Measurements from ENCODE around the gene PARD3. TPM values are rescaled to one million over a fixed set of nuclear protein-coding genes. Genes with fewer than 3 reads are reported as not detected.

PARD3 gene
- total RNA-seq, 1 experiment from 2014 or later: 51.8 TPM

GRCh38 chr10:34200355-34200901 is 614.7 kb downstream of the PARD3 start:
- Mint-ChIP-seq H3K4me3 (no peak overlapping the region), H3K27ac (no peak overlapping the region), H3K27me3 (ENCODE audit: low read depth) (no peaks in the 10 kb centered on the region), H3K36me3 (no peaks in the 10 kb centered on the region), H3K9me3 (0 out of 2 replicates have a peak, but pooled peaks cover 6% of the 10 kb centered on the region), H3K4me1 (peaks cover 26% of the 10 kb centered on the region)
- no peak for ATAC-seq
- no peak for DNase-seq (ENCODE audit: low spot score)
- TF ChIP-seq GRHL2 (CRISPR knock-in tag; IDR thresholded peaks at IDR 0.05; ENCODE audit: insufficient replicate concordance, severe bottlenecking) (no peak), FOXK1 (CRISPR knock-in tag; IDR thresholded peaks at IDR 0.05) (no peak), JUN (CRISPR knock-in tag; IDR thresholded peaks at IDR 0.05) (no peak), NR3C1 (CRISPR knock-in tag; conservative IDR thresholded peaks at IDR 0.05; ENCODE audit: low read depth) (no peak), ZMAT4 (CRISPR knock-in tag; IDR thresholded peaks at IDR 0.05) (no peak), EMX1 (CRISPR knock-in tag; IDR thresholded peaks at IDR 0.05) (no peak), RORB (CRISPR knock-in tag; IDR thresholded peaks at IDR 0.05) (no peak), ZNF232 (CRISPR knock-in tag; IDR thresholded peaks at IDR 0.05) (no peak), ZNF138 (CRISPR knock-in tag; conservative IDR thresholded peaks at IDR 0.05) (no peak), FOXJ3 (CRISPR knock-in tag; IDR thresholded peaks at IDR 0.05; ENCODE audit: borderline replicate concordance) (no peak), MLX (CRISPR knock-in tag; IDR thresholded peaks at IDR 0.05) (no peak), SMAD4 (CRISPR knock-in tag; IDR thresholded peaks at IDR 0.05) (no peak), ETV6 (CRISPR knock-in tag; IDR thresholded peaks at IDR 0.05) (no peak), NR1H2 (CRISPR knock-in tag; IDR thresholded peaks at IDR 0.05) (no peak), ZNF423 (CRISPR knock-in tag; IDR thresholded peaks at IDR 0.05) (no peak)
- TF ChIP-seq, protein P1, sequence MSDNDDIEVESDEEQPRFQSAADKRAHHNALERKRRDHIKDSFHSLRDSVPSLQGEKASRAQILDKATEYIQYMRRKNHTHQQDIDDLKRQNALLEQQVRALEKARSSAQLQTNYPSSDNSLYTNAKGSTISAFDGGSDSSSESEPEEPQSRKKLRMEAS (CRISPR knock-in tag; IDR thresholded peaks at IDR 0.05): no peak
- TF ChIP-seq, protein P2, sequence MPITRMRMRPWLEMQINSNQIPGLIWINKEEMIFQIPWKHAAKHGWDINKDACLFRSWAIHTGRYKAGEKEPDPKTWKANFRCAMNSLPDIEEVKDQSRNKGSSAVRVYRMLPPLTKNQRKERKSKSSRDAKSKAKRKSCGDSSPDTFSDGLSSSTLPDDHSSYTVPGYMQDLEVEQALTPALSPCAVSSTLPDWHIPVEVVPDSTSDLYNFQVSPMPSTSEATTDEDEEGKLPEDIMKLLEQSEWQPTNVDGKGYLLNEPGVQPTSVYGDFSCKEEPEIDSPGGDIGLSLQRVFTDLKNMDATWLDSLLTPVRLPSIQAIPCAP (CRISPR knock-in tag; IDR thresholded peaks at IDR 0.05): no peak
- TF ChIP-seq, protein P3, sequence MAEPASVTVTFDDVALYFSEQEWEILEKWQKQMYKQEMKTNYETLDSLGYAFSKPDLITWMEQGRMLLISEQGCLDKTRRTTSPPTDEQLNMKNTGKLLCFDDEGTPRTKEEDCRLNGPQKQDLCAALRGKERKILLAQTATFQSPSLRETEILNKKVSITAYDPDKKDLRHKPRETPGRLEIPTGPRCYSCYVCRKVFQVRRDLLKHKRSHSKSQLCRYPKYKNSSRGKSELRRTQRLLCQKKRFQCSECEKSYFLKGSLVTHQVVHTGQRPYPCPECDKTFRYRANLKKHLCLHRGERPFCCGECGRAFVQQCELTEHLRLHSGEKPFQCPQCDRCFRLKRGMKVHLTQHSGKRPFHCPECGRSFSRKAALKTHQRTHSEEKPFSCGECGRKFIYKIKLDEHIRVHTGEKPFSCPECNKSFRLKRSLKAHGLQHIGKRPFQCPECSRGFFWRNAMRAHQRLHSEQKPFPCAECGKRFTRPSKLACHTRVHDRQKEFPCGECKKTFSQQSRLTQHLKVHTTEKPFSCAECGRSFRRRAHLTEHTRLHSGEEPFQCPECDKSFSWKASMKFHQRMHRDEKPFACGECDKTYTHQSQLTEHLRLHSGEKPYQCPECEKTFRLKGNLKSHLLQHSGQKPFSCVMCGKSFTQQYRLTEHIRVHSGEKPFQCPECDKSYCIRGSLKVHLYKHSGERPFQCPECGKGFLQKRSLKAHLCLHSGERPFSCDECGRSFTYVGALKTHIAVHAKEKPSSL (CRISPR knock-in tag; conservative IDR thresholded peaks at IDR 0.05): no peak
- TF ChIP-seq, protein P4, sequence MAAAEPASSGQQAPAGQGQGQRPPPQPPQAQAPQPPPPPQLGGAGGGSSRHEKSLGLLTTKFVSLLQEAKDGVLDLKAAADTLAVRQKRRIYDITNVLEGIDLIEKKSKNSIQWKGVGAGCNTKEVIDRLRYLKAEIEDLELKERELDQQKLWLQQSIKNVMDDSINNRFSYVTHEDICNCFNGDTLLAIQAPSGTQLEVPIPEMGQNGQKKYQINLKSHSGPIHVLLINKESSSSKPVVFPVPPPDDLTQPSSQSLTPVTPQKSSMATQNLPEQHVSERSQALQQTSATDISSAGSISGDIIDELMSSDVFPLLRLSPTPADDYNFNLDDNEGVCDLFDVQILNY (CRISPR knock-in tag; IDR thresholded peaks at IDR 0.05): no peak
- TF ChIP-seq, protein P5, sequence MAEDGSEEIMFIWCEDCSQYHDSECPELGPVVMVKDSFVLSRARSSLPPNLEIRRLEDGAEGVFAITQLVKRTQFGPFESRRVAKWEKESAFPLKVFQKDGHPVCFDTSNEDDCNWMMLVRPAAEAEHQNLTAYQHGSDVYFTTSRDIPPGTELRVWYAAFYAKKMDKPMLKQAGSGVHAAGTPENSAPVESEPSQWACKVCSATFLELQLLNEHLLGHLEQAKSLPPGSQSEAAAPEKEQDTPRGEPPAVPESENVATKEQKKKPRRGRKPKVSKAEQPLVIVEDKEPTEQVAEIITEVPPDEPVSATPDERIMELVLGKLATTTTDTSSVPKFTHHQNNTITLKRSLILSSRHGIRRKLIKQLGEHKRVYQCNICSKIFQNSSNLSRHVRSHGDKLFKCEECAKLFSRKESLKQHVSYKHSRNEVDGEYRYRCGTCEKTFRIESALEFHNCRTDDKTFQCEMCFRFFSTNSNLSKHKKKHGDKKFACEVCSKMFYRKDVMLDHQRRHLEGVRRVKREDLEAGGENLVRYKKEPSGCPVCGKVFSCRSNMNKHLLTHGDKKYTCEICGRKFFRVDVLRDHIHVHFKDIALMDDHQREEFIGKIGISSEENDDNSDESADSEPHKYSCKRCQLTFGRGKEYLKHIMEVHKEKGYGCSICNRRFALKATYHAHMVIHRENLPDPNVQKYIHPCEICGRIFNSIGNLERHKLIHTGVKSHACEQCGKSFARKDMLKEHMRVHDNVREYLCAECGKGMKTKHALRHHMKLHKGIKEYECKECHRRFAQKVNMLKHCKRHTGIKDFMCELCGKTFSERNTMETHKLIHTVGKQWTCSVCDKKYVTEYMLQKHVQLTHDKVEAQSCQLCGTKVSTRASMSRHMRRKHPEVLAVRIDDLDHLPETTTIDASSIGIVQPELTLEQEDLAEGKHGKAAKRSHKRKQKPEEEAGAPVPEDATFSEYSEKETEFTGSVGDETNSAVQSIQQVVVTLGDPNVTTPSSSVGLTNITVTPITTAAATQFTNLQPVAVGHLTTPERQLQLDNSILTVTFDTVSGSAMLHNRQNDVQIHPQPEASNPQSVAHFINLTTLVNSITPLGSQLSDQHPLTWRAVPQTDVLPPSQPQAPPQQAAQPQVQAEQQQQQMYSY (CRISPR knock-in tag; IDR thresholded peaks at IDR 0.05): no peak
- POLR2A ChIA-PET: no interaction called here
- CTCF ChIA-PET: interaction anchor here (0.5 to 0.6 kb wide), 2 partner anchors 1598 to 1832 kb away, joined by 3 to 4 read pairs; no protein-coding TSS in a partner anchor
